Endothelial cell of umbilical vein (primary cell): ENCODE measurements around the gene BPIFA3.

ENCODE experiments used
- EZH2 ChIP-seq: IDR thresholded peaks from 2 replicates; pipeline ENCODE4 v1.6.1; 2012; ENCODE audit warnings: borderline replicate concordance, low read depth, mild to moderate bottlenecking, moderate library complexity, low read length, inconsistent platforms; ENCODE audit not compliant: severe bottlenecking
- MYC ChIP-seq: IDR thresholded peaks from one replicate; pipeline ENCODE4 v1.6.1; 2011; ENCODE audit warnings: mild to moderate bottlenecking, low read depth, low read length
- POLR2A ChIP-seq: IDR thresholded peaks from 2 replicates; pipeline ENCODE4 v1.6.1; 2012; ENCODE audit warnings: low read depth, mild to moderate bottlenecking, control low read depth, low read length
- POLR2AphosphoS5 ChIP-seq: IDR thresholded peaks from 2 replicates; pipeline ENCODE4 v1.6.1; 2012; ENCODE audit warnings: low read depth, mild to moderate bottlenecking, control low read depth, low read length, moderate library complexity; ENCODE audit not compliant: insufficient read depth
- TF ChIP-seq, protein P1 (sequence below), 2 donors: IDR thresholded peaks; 1 replicate in 1 of 2; 2 replicates in 1 of 2; pipeline ENCODE4 v1.5.1; 2011; ENCODE audit warnings: low read length in 2 of 2, mild to moderate bottlenecking in 2 of 2, moderate library complexity in 2 of 2, control low read depth in 1 of 2, inconsistent platforms in 1 of 2, low read depth in 1 of 2; ENCODE audit not compliant: insufficient read depth in 1 of 2; ENCODE audit errors: extremely low read depth in 1 of 2

DNA sequence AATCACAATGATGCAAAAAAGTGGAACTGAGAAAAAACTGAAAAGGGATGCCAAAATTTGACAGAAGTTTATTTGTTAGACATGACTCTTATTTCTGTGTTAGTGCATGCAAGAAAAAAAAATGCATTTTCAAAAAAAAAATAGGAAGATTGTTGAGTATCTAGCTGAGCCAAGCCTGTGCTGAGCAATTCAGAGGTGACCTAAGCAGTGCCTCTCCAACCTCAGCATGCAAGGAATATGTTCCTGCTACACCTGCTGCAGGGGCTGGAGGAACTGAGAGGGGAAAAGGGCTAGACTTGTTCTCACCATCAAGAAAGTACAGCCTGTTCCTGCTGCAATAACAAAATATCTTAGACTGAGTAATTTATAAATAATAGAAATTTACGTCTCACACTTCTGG is 25.2 kb upstream of the BPIFA3 start:
- TF ChIP-seq, protein P1, sequence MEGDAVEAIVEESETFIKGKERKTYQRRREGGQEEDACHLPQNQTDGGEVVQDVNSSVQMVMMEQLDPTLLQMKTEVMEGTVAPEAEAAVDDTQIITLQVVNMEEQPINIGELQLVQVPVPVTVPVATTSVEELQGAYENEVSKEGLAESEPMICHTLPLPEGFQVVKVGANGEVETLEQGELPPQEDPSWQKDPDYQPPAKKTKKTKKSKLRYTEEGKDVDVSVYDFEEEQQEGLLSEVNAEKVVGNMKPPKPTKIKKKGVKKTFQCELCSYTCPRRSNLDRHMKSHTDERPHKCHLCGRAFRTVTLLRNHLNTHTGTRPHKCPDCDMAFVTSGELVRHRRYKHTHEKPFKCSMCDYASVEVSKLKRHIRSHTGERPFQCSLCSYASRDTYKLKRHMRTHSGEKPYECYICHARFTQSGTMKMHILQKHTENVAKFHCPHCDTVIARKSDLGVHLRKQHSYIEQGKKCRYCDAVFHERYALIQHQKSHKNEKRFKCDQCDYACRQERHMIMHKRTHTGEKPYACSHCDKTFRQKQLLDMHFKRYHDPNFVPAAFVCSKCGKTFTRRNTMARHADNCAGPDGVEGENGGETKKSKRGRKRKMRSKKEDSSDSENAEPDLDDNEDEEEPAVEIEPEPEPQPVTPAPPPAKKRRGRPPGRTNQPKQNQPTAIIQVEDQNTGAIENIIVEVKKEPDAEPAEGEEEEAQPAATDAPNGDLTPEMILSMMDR (IDR thresholded peaks at IDR 0.05; ENCODE audit: extremely low read depth in 1 of 2, insufficient read depth in 1 of 2, low read depth in 1 of 2, low read length in 2 of 2), result no peak
- TF ChIP-seq POLR2A, result no peak
- TF ChIP-seq EZH2, result no peak
- no peak for TF ChIP-seq POLR2AphosphoS5
- no peak for TF ChIP-seq MYC
